ENCODE data around the gene STXBP6. TPM values are rescaled to one million over a fixed set of nuclear protein-coding genes. Genes with fewer than 3 reads are reported as not detected.

STXBP6 gene
- total and polyA plus RNA-seq, 5 donors: 18.8 to 31.7 (median 30.7) TPM

DNA sequence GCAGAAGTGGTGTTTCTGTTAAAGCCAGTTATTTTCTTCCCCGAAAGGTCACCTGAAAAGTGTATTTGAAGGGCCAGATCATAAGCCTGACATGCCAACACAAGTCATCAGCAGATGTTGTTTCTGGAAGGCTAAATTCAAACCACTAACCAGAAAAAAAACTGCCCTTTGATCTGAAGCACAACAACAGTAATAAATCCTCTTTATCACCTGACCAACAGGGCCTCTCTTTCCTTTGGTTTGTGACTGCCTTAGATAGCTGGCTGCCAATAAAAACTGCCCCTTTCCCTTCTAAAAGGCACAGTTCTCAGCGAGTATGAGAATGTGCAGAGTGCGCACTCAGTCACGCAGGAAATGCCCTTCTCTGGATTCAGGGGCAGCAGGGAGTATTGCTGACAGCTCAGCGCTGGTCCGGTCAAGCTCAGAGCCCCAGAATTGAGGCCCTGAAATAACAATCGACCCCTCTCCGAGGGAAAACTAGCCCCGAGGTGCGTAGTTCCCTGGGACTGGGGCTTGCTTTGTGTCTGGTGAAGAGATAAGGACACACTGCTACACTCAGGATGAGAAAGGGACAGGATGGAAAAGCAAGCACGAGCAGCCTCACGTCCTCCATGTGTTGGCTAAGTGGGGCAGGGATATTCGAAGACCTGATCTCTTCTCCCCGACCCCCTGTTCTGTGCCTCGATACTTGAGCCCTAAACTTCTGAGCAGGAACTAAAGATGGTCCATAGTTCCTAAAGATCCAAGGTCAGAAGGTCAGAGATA lies 231.7 kb downstream of the STXBP6 start:
- Histone ChIP-seq H3K4me1 (ENCODE audit: control insufficient read depth, insufficient read depth, low read length) (peaks cover 23% of the 10 kb centered on the region), H3K4me3 (ENCODE audit: low read length) (no peak overlapping the region), H3K27ac (ENCODE audit: low read length) (peak overlapping the region; percentile 67), H3K27me3 (ENCODE audit: control insufficient read depth, insufficient read depth) (no peaks in the 10 kb centered on the region), H3K9me3 (ENCODE audit: control insufficient read depth, low read length) (no peaks in the 10 kb centered on the region)
- DNase-seq (no peak), ATAC-seq (peak; percentile 49 to 82)
- intact Hi-C loops (cut with DNase I): loop anchor here in 1 of 4 donors (10.0 kb wide), 1 partner anchor 227 kb away; no protein-coding TSS in a partner anchor
- 48% methylated on average over 15 of the region's 15 CpGs for whole genome bisulfite sequencing

DNA sequence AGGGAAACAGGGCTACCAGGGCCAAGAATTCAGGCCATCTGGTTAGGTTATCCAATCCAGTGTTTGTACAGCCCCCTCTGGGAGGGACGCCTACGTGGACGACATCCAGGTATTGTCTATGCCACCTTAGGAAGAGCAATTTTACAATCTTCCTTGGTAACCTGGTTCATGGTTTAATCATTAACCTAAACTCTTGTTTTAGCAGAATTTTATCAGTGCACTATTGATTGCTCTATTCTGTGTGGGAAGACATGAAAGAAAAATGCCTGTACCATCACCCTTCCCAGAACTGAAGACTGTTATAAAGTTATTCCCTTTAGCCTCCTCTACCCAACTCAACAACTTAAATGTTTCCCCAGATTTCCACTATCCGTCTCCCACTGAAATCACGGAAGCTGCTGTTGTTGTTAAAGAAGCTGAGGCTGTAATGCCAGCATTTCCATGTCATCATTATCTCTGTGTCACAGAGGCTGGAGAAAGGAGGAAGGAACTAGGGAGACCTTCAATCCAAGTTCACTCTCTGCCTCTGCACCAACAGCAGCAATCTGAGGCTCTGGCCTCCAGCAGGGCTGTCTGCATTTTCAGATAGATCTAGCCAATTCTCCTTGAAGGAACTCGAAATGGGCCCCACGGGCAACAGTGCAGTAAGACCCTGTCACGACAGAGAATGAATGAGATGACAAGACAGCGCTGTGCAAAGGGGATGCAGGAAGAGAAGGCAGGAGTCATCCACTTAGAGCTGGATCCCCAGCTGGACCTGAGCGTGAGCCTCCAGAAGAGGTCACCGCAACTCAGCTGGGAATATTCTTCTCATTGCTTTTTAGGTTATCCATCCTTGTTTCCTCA lies 232.5 kb downstream of the STXBP6 start:
- H3K27ac ChIP-seq (ENCODE audit: low read length): peak overlapping the region; percentile 67
- no peak overlapping the region for H3K4me3 ChIP-seq (ENCODE audit: low read length)
- WGBS: 35% methylated on average over 11 of the region's 11 CpGs
- H3K4me1 ChIP-seq (ENCODE audit: control insufficient read depth, insufficient read depth, low read length): peaks cover 23% of the 10 kb centered on the region
- no peaks in the 10 kb centered on the region for H3K27me3 ChIP-seq (ENCODE audit: control insufficient read depth, insufficient read depth)
- ATAC-seq (peak; percentile 36 to 40), DNase-seq (no peak)
- H3K9me3 ChIP-seq (ENCODE audit: control insufficient read depth, low read length): no peaks in the 10 kb centered on the region
- intact Hi-C loops (cut with DNase I): loop anchor here in 1 of 4 donors (10.0 kb wide), 1 partner anchor 227 kb away; no protein-coding TSS in a partner anchor

DNA sequence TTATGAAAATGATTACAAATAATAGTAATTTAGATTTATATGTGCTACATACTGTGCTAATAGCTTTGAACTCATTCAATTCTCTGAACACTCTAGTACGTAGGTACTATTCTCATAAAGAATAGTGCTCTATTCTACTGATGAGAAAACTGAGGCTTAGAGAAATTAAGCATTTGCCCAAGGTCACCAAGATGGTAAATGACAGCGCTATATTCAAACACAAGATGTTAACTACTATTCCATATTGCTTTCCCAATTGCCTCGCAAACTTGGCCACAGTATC lies 233.1 kb downstream of the STXBP6 start:
- DNase-seq: no peak
- WGBS: 60% methylated on average over 3 of the region's 3 CpGs
- intact Hi-C loops (cut with DNase I): loop anchor here in 1 of 4 donors (10.0 kb wide), 1 partner anchor 228 kb away; no protein-coding TSS in a partner anchor
- Histone ChIP-seq H3K4me3 (ENCODE audit: low read length) (no peak overlapping the region), H3K27me3 (ENCODE audit: control insufficient read depth, insufficient read depth) (no peaks in the 10 kb centered on the region), H3K4me1 (ENCODE audit: control insufficient read depth, insufficient read depth, low read length) (peaks cover 23% of the 10 kb centered on the region), H3K9me3 (ENCODE audit: control insufficient read depth, low read length) (no peaks in the 10 kb centered on the region), H3K27ac (ENCODE audit: low read length) (no peak overlapping the region)
- no peak for ATAC-seq

DNA sequence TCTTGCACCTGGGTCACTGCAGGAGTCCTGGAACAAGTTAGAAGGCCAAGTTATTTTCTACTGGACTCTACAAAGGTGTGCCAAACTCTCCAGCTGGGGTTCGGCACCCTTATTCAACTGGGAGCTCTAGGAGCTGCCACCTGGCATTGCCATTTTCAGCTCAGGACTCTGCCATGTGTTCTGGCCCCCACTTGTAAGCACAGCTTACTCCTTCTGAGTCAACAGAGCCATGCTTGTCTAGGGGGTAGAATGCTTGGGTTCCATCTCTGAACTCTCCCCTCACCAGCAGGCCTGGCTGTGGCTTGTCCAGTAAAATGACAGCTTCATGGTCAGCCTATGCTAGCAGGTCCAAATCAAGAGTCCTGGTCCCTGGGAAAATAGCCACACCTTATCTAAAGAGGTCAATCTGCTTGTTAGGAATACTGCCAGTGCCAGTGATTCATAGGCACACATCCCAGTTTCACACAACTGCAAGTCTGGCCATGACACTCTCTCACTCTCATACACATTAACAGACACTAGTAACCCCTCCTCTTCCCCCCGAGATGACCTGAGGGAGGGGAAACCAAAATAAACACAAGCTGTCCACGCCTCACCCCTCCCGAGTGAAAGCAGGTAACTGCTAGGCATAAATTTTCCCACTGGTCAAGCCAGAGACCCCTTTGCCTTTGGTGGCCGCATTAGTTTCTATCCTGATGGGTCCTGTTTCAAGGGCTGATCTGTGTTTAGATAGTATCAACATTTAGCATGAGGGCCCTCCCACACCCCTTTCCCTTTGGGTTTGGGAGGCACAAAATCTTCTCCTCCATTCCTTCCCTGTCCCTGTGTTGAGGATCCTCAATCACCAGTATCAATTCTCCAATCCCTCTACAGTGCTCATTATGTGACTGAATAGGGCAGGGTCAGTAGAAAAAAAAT lies 233.7 kb downstream of the STXBP6 start:
- intact Hi-C loops (cut with DNase I): loop anchor here in 1 of 4 donors (10.0 kb wide), 1 partner anchor 229 kb away; no protein-coding TSS in a partner anchor
- Histone ChIP-seq H3K9me3 (ENCODE audit: control insufficient read depth, low read length) (no peaks in the 10 kb centered on the region), H3K4me1 (ENCODE audit: control insufficient read depth, insufficient read depth, low read length) (peaks cover 23% of the 10 kb centered on the region), H3K27me3 (ENCODE audit: control insufficient read depth, insufficient read depth) (no peaks in the 10 kb centered on the region), H3K4me3 (ENCODE audit: low read length) (no peak overlapping the region), H3K27ac (ENCODE audit: low read length) (peak overlapping the region; percentile 65)
- WGBS: 55% methylated on average over 5 of the region's 5 CpGs
- ATAC-seq (peak; percentile 79 to 86), DNase-seq (peak in 1 of 3 donors; percentile 22)

DNA sequence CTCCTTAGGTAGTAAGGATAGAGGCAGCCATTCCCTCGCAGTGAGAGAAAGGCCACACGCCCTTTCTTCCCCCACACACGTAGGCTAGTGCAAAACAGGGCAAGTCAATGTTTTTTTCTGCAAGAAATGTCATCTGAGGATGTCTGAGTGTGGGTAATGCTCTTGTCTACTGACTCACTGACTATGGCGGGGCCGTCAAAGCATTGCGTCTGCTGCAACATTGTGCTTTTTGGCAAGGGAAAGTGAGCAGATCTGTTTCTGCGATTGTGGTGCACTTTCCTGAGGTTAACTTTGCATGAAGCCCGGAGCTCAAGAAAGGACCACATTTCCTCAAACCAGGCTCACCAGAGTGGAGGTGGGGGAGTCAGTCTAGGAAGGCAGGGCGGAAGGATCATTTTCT lies 234.4 kb downstream of the STXBP6 start:
- WGBS: 79% methylated on average over 9 of the region's 9 CpGs
- H3K4me1 ChIP-seq (ENCODE audit: control insufficient read depth, insufficient read depth, low read length): peaks cover 23% of the 10 kb centered on the region
- no peak for DNase-seq
- no peak overlapping the region for H3K27ac ChIP-seq (ENCODE audit: low read length)
- H3K9me3 ChIP-seq (ENCODE audit: control insufficient read depth, low read length): no peaks in the 10 kb centered on the region
- H3K27me3 ChIP-seq (ENCODE audit: control insufficient read depth, insufficient read depth): no peaks in the 10 kb centered on the region
- intact Hi-C loops (cut with DNase I): loop anchor here in 1 of 4 donors (10.0 kb wide), 1 partner anchor 229 kb away; no protein-coding TSS in a partner anchor
- ATAC-seq: no peak
- no peak overlapping the region for H3K4me3 ChIP-seq (ENCODE audit: low read length)

DNA sequence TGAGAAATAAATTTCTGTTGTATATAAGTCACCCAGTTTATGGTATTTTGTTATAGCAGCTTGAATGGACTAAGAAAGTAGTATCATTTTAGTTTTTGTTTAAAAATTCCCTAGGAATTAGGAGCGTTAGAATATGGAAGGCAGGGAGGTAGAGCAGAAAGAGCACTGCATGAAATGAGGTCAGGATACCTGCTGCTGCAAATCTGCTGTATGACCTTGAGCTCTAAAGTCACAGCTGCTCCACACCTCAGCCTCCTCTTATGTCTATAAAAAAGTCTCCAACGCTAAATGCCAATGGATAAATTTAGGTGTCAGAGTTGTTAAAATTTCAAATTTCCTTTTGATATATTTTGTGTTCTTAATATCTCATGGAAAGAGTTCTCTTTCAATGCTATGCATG lies 235.0 kb downstream of the STXBP6 start:
- no peaks in the 10 kb centered on the region for H3K9me3 ChIP-seq (ENCODE audit: control insufficient read depth, low read length)
- no peak overlapping the region for H3K4me3 ChIP-seq (ENCODE audit: low read length)
- intact Hi-C loops (cut with DNase I): loop anchor here in 1 of 4 donors (10.0 kb wide), 1 partner anchor 230 kb away; no protein-coding TSS in a partner anchor
- peaks cover 25% of the 10 kb centered on the region for H3K4me1 ChIP-seq (ENCODE audit: control insufficient read depth, insufficient read depth, low read length)
- H3K27ac ChIP-seq (ENCODE audit: low read length): no peak overlapping the region
- no peaks in the 10 kb centered on the region for H3K27me3 ChIP-seq (ENCODE audit: control insufficient read depth, insufficient read depth)
- no peak for ATAC-seq
- DNase-seq: no peak
- WGBS: 81% methylated on average over 2 of the region's 2 CpGs

DNA sequence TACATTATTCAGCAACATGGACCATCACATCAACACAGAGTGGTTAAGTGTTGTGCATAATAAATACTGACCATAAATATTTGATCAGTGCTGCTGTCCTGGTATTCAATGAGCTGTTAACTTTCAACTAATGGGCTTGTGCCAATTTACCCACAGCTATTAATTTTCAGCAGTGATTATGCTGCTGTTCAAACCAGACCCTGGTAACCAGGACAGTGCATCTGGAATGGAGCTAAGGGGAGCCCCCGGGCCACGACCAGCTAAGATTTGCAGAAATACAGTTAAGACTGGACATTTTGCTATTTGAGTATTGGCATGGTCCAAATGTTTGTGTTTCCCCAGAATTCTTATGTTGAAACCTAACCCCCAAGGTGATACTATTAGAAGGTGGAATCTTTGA lies 235.6 kb downstream of the STXBP6 start:
- no peak for ATAC-seq
- Histone ChIP-seq H3K4me3 (ENCODE audit: low read length) (no peak overlapping the region), H3K27ac (ENCODE audit: low read length) (no peak overlapping the region), H3K9me3 (ENCODE audit: control insufficient read depth, low read length) (no peaks in the 10 kb centered on the region), H3K4me1 (ENCODE audit: control insufficient read depth, insufficient read depth, low read length) (peaks cover 25% of the 10 kb centered on the region), H3K27me3 (ENCODE audit: control insufficient read depth, insufficient read depth) (no peaks in the 10 kb centered on the region)
- intact Hi-C loops (cut with DNase I): loop anchor here in 1 of 4 donors (10.0 kb wide), 1 partner anchor 230 kb away; no protein-coding TSS in a partner anchor
- DNase-seq: no peak
- WGBS: 100% methylated on average over 2 of the region's 2 CpGs

DNA sequence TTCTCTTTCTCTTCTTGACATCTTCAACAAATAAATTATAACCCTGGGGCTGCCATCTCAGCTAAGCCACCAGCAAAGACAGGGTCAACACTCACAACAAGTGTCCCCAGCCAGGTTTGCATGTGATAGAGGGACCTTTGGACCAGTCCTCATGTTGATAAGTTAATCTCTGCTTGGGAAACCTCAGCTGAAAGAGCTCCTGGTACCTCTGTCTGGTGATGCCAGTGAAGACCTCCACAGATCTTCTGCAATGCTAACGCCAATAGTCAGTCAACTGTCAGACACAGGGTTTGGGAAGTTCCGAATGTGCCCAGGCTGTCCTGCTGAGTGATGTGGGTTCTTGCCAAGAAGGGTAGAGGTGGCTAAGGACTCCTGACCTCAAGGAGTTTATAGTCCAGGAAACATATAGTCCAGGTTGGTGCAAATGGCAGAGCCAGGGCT lies 236.1 kb downstream of the STXBP6 start:
- Histone ChIP-seq H3K4me1 (ENCODE audit: control insufficient read depth, insufficient read depth, low read length) (peaks cover 25% of the 10 kb centered on the region), H3K4me3 (ENCODE audit: low read length) (no peak overlapping the region), H3K9me3 (ENCODE audit: control insufficient read depth, low read length) (no peaks in the 10 kb centered on the region), H3K27ac (ENCODE audit: low read length) (no peak overlapping the region), H3K27me3 (ENCODE audit: control insufficient read depth, insufficient read depth) (no peaks in the 10 kb centered on the region)
- WGBS: 96% methylated on average over 2 of the region's 2 CpGs
- intact Hi-C loops (cut with DNase I): loop anchor here in 1 of 4 donors (10.0 kb wide), 1 partner anchor 231 kb away; no protein-coding TSS in a partner anchor
- no peak for ATAC-seq
- DNase-seq: no peak

DNA sequence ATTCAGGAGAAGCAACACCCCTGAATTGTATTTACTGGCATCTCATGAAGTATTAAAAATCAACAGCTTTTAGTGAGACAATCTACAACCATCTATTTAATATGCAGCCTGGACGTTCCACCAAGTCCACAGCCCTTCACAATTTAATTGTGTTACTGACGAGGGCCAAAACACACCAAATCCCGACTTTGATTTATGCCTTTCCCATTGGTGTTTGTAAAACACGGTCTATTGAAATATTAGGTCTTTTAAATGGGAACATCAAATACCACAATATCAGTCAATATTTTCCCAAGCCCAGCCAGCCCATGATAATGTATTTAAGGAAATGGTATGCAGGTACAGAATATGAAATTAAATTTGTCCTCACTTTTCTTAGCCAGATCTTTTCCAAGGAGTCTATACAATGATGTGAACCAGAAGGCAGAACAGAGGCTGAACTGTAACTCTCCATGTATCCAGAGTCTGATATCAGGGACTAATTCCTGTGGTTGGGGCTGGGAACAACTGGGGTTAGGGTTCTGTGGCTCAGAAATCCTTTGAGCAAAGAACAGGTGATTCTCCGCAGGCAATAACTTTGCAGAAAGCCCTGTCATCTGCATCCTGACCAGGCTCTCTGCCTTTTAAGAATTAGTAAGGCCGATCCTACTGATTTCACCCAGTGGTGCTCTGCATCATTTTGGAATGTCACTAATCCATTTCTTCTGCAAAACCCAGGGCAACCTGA lies 236.7 kb downstream of the STXBP6 start:
- intact Hi-C loops (cut with DNase I): loop anchor here in 1 of 4 donors (10.0 kb wide), 1 partner anchor 232 kb away; no protein-coding TSS in a partner anchor
- 88% methylated on average over 6 of the region's 6 CpGs for WGBS
- Histone ChIP-seq H3K27ac (ENCODE audit: low read length) (no peak overlapping the region), H3K9me3 (ENCODE audit: control insufficient read depth, low read length) (no peaks in the 10 kb centered on the region), H3K4me3 (ENCODE audit: low read length) (no peak overlapping the region), H3K4me1 (ENCODE audit: control insufficient read depth, insufficient read depth, low read length) (peaks cover 25% of the 10 kb centered on the region), H3K27me3 (ENCODE audit: control insufficient read depth, insufficient read depth) (no peaks in the 10 kb centered on the region)
- ATAC-seq (no peak), DNase-seq (no peak)

DNA sequence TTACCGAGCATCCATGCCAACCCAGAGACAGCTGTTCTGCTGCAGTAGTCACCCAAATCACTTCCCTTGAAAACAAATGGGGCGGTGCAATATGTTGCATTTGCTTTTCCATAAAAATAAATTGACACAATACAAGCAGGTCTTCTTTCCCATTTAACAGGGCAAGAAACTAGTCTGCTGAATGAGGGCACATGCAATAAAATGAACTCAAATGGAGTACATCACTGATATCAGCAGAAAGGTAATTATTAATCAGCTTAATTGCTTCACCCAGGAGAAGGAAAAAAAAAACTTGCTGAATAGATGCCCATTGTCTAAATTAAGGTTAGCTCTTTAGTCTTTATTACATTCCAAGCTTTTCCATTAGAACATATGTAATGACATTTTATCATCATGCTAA lies 240.8 kb downstream of the STXBP6 start:
- WGBS: 81% methylated on average over 2 of the region's 2 CpGs
- no peaks in the 10 kb centered on the region for H3K27me3 ChIP-seq (ENCODE audit: control insufficient read depth, insufficient read depth)
- peaks cover 8% of the 10 kb centered on the region for H3K4me1 ChIP-seq (ENCODE audit: control insufficient read depth, insufficient read depth, low read length)
- no peak overlapping the region for H3K27ac ChIP-seq (ENCODE audit: low read length)
- H3K9me3 ChIP-seq (ENCODE audit: control insufficient read depth, low read length): no peaks in the 10 kb centered on the region
- intact Hi-C loops (cut with DNase I): loop anchor here (5.0 to 10.0 kb wide), 6 partner anchors 74 to 343 kb away; no protein-coding TSS in a partner anchor
- no peak for DNase-seq
- no peak for ATAC-seq
- no peak overlapping the region for H3K4me3 ChIP-seq (ENCODE audit: low read length)

Data from right cardiac atrium (tissue), 5 donors.